Activated T-cell treated with anti-CD3 and anti-CD28 coated beads for 4 hours (primary cell): ENCODE measurements around the gene SLC29A4.

Source experiments
- DNase-seq: peaks from one replicate; pipeline ENCODE4 v3.0.0-alpha.2; 2020

SLC29A4 gene

DNA sequence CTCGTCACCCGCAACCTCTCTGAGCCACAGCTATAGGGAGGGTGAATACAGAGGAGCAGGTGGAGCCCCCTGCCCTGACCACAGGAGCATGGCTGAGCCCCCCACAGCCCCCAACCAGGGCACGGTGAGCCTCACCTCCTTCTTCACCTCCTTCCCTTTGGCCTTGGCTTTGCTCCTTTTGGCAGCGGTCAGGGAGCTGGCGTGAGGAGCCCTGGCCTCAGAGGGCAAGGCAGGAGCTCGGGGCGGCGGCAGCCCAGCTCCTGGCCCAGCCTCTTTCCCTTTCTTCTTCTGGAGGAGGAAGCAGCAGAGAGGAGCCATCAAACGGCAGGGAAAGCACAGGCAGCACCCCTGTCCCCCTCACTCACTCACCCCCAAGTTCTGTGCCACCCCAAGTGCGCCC is 42.2 kb downstream of the SLC29A4 start:
- no peak for DNase-seq

DNA sequence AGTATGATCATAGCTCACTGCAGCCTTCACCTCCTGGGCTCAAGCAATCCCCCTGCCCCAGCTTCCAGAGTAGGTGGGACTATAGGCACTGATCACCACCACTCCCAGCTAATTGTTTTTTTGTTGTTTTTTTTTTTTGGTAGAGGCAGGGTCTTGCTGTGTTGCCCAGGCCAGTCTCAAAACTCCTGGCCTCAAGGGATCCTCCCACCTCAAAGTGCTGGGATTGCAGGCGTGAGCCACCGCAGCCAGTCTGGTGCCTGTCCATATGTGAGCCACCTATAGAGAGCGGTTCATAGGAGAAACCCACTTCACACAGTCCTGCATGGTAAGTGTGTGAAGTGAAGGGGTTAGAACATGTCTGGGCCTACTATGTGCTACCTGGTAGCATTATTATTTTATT is 47.5 kb downstream of the SLC29A4 start:
- no peak for DNase-seq

DNA sequence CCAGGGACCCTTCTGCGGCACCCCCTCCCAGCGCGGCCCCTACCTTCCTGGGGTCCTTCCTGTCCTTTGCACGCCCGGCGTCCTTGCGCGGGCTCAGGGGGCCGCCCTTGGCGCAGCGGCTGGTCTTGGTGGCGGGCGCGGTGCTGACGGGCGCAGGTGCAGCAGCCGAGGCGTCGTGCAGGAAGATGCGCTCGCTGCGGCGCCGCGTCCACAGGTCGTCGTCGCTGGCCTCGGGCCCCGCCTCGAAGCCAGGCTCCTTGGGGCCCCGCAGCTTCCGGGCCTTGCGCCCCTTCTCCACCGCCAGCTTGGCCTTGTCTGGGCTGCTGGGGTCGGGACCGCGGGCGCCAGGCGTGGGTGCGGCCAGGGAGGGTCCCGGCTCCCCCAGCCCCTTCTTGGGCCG is 49.8 kb downstream of the SLC29A4 start:
- DNase-seq, result no peak

DNA sequence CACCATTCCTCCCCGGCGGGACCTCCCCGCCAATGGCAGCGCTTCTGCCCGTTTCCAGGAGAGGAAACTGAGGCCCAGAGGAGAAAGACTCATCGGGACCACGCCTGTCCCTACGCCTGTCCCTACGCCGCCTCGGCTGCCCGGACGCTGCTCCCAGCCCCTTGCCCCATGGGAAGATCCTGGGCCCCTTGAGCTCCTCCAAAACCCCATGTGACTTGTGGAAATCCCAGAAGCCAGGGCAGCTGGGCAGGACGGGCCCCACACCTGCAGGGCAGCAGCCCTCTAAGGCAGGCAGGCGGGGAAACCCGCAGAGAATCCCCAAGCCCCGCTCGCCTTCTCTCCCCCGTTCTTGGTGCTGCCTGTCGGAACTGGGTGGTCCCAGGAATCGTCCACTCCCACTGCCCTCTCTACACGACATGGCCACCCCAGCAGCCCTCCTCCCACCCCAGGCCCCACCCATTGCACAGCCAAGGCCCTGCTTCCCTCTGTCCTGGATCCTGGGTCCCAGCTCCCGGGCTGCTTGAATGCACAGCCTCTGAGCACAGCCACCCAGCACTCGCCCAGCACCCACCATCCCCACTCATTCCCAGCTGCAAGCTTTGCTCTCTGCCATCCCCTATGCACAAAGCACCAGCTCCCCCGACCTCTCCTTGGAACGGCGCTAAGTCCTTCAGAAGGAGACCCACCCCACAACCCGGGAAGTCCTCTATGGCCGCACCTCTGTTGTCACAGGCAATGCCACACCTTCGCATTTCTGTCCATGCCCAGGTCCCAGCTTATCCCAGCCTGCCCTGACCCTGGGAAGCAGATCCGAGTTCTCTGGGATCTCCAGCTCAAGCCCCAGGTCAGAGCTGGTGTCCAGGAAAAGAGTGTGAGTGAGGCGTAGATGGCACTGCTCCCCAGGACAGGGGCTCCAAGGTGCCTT is 50.6 kb downstream of the SLC29A4 start:
- no peak for DNase-seq

DNA sequence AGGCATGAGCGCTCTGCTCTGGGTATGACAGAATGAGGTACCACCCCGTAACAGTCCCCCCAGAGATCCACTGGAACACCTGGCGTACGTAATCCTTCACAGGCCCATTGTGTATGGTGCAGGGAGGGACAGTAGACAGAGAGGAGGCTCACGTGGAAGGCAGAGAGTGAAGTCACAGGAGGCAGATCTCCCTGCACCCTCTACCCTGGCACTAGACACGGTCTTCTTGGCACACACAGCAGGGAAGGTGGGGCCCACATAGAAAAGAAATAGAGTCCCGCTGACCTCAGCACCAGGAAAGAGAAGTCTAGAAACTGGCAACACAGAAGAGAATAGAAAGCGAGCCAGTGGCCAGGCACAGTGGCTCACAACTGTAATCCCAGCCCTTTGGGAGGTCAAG is 51.9 kb downstream of the SLC29A4 start:
- DNase-seq, result no peak

DNA sequence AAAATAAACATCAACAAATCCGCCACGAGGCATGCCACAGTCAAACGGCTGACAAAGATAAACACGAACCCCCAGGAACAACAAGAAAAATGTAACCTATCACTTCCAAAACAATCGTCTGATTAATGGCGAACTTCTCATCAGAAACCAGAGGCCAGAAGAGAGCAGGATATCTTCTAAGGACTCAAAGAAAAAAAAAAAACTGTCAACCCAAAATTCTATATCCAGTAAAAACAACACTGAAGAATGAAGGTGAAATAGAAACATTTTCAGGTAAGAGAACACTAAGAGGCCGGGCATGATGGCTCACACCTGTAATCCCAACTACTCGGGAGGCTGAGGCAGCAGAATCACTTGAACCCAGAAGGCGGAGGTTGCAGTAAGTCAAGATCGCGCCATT is 54.3 kb downstream of the SLC29A4 start:
- no peak for DNase-seq

DNA sequence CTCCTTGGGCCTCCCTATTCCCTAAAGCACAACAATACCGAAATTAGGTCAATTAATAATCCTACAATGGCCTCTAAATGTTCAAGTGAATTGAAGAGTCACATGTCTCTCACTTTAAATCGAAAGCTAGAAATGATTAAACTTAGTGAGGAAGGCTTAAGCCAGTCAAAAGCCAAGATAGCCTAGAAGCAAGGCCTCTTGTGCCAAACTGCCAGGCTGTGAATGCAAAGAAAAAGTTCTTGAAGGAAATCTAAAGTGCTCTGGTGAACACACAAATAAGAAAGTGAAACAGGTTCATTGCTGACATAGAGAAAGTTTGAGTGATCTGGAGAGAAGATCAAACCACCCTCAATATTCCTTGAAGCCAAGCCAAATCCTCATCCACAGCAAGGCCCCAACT is 57.2 kb downstream of the SLC29A4 start:
- no peak for DNase-seq

DNA sequence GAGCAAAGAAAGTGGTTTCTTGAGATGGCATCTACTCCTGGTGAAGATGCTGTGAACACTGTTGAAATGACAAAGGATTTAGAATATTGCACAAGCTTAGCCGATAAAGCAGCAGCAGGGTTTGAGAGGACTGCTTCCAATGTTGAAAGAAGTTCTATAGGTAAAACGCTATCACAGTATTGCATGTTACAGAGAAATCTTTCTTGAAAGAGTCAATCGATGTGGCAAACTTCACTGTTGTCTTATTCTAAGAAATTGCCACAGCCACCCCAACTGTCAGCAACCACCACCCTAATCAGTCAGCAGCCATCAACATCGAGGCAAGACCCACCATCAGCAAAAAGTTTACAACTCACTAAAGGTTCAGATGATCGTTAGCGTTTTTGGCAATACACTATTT is 59.9 kb downstream of the SLC29A4 start:
- DNase-seq, result no peak

DNA sequence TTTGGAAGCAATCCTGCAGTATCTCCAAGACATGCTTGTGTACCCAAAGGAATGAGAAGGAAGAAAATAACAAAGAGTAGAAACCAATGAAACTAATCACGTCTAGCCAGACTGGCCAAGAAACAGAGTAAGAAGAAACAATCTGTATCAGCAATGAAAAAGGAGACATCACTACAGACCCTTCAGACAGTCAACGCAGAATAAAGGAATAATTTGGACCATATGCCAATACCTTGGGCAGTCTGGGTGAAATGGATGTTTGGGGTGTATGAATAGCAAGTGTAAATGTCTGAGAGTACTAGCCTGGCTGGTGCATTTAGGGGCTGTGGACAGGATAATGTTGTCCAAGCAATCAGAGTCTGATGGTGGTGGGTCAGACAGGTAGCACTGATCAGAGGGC is 61.1 kb downstream of the SLC29A4 start:
- DNase-seq, result no peak

DNA sequence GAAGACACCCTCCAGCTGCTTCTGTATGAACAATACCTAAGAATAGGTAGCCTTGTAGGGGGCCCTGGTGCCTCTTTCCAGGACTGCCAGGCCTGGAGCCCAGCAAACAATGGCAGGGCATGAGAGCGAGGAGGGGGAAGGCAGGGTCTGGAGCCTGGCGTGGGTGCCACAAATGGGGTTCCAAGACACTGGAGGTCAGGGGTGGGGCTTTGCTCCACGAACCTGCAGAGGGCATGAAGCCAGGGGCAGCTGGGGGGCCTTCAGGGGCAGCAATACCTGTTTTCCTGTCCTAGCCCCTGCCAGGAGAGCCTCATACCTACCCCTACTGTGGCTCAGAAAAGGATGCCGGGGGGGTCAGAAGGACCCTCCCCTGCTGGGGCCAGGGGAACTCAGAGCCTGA is 61.6 kb downstream of the SLC29A4 start:
- DNase-seq, result no peak

DNA sequence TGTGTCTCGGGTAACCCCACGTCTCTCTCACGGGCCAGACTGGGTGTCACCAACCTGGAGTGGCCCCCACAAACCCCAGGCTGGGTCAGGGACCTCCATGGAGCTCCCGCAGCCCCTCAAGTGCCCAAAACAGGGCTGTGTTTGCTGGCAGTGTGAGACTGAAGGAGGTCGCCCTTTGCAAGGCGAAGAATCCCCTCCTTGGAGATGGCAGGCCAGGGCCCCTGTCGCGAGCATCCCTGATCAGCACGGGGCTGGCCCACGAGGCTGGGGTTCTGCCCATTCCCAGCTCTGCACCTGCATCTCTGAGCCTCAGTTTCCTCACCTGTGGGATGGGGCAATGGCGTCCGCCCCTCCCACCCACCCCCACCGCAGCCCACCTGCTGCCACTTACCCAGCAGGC is 62.4 kb downstream of the SLC29A4 start:
- no peak for DNase-seq

DNA sequence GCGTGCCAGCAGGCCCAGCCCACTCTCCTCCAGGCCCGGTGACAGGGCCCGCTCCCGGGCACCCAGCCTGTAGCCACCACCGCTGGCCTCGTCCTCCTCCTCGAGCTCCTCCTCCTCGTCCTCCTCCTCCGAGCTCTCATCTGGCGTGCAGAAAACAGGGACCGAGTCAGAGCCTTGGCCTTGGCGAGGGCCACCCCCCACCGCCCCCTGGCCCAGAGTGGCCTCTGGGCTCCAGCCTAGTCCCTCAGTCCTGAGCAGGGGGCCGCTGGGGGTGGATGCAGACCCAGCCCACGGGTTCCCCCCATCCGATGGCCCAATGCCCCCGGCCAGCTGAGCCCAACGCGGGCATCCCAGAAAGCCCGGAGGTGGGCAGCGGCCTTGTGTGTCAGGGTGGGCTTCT is 62.9 kb downstream of the SLC29A4 start:
- DNase-seq, result no peak

DNA sequence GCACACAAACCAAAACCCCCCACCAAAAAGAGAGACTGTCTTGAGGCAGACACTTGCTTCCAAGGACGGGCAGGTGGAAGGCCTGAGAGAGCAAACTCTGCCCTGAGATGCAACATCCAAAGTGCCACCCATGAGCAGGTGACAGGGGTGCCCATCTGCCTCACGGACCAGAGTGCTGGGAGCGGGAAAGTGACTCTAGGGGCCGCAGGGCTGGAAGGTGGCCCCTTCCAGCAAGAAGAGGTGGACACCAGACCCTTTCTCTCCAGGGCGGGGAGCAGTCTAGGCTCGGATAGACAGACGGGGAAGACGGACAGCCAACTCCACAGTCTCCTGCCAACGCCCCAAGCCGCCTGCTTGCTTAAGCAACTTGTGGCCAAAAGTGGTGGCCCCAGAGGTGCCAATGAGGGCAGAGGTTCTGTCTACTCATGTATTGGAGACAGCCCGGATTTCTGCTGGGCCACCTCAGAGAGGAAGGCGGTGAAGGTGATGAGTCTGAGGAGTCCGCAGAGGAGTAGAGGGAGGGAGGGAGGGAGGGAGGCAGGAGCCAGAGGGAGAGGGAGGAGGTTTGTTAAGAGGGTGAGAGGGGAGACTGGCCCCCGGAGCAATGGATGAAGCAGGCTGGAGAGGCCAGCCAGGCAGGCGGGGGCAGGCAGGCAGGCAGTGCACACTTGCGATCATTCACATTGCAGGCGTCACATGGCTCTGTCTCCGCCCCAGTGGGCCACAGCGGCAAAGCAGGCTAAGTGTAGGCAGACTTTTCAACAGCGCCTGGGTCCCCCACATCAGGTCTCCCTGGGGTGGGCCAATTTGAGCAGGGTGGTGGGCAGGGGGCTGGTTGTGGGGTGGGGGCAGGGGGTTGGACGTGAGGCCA is 65.6 kb downstream of the SLC29A4 start:
- no peak for DNase-seq

DNA sequence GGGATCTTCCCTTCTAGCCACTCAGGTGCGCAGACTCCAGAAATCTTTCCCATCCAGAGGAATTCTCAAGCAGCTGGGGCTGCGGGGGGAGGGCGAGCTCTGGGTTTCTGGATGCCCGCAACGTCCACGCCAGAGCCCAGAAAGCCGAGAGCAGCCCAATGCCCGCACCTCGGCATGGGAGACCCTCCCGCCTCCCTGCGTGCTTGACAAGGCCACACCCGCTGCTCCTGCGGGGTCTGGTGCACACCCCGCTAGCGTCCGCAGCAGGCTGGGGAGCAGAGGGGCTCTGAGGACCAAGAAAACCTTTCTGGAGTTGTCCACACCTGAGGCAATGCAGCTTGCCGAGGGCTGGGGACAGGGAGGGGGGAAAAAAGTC is 66.2 kb downstream of the SLC29A4 start:
- DNase-seq, result no peak

DNA sequence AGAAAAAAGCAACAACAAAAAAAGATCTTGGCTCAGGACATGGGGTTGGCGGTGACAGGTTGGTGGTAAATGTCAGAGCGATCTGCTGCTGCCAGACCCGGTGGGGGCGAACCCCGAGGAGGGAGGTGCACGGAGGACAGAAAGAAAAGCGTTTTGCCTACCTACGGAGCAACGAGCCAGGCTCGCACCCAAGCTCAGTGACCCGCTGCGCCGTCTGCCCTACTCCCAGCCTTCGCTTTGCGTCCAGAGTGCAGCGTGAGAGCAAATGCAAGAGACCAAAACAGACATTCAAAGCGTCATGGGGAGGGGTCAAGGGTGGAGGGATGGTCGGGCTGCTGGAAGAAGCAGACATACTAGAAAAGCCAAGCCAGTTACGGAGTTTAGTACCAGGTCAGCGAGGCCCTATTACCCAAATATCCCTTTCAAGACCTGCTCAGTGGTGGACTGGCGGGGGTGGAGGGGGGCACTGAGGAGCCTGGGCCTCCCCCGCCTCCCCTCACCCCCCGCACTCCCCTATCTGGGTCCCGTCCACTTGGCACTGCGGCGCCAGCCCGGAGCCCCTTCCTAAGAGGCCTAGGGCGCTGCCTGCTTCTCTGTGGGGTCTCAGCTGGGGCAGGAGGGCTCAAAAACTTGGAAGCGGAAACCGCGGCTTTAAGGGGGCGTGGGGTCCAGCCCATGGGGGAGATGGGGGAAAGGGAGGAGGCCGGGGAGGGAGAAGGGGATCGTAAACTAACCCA is 66.9 kb downstream of the SLC29A4 start:
- DNase-seq, result no peak

DNA sequence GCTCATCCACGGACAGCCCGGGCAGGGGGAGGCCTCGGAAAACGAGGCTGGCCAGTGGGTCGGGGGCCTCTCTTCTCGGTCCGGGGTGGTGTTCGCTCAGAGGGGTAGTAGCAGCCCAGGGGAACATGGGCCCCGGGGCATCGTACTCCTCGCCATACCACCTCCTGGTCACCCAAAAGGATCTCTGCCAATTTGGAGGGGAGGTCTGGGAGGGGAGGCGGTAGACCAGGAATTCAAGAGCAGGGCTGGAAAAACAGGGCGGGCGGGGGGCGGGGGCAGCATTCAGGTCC is 67.4 kb downstream of the SLC29A4 start:
- DNase-seq, result no peak

DNA sequence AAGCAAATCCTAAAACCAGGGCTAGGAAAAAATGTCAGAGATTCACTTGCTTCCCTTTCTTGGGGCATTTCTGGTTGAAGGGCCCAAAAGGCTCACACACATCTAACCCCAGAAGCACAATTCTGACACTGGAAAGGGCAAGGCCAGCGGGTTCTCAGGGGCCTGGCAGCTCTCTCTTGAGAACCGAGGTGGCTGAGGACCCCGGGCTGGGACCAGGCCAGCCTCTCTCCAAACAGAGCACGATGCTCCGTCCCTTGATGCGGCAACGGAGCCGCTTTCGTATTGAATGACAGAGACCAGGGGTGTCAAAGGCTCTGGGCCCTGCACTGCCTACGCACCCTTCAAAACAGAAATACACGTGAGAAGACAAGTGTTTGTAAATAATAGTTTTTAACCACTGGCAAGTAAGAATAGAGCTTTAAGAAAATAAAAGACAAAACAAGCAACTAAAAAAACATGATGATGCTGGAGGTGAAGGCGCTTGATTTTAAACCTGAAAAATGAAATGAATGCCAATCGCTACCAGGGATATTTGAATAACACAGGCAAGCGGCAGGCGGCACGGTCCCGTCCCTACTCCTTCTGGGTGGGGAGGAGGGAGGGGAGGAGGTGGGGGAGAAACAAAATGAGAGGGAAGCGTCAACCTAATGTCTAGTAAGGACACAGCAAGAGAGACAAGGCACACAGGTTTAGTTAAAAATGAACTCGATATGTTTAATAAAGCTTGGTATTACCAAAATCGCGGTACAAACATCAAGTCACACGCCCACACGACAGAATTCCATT is 68.0 kb downstream of the SLC29A4 start:
- DNase-seq, result no peak

DNA sequence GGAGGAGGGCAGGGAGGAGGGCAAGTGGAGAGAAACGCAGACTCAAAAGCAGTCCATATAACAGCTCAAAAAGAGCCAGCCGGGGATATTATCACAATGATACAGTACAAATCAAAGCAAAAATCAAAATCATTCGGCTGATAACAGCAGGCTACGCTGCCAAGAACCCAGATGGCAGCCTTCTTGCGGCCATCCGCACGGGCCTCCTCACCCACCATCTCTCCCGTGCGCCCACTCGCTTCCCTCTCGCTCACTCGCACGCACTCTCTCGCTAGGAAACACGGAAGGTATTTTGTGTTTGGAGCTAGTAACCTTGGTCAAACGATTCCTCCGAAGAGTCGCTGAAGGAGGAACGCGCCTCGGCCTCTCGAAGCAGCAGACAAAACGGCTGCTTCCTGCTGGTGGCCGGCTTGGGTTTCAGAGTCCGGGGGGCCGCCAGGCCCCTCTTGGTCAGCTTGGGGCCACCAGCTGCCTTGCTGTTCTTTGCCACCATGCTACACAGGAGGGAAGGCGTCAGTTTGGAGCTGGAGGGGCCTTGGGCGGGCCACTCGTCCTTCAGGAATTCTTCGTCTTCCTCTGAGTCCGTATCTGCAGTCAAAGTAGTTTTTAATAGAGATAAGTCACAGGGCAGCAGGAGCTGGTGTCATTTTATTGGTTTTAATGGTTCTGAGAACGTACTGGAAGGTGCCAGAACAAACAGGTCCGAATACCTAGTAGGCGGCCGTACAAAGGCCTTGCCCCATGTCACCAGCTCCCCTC is 68.9 kb downstream of the SLC29A4 start:
- DNase-seq, result no peak

DNA sequence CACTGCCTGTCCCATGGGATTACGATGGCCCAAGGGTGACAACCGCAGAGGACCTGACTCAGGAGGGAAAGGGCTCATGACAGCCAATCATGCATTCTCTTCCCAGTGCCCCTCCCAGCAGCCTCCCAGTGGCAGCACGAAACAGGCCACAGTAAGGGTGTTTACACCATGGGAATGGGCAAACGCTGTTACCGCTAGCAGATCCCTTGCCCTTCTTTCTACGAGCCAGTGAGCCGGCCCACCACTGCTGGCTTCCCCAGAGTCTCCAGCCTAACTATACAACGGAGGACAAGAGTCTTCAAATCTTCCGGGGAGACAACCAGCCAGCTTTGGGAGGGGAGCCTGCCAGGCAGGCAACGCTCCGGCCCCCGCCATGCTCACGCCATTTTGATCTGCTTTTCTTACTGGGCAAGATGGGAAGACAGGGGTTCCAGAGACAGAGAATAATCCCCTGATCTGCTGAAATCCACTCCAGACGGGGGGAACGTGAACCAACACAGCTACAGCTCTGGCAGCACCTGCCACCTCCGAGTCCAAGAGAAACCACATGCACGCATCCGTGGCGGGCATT is 69.8 kb downstream of the SLC29A4 start:
- no peak for DNase-seq

DNA sequence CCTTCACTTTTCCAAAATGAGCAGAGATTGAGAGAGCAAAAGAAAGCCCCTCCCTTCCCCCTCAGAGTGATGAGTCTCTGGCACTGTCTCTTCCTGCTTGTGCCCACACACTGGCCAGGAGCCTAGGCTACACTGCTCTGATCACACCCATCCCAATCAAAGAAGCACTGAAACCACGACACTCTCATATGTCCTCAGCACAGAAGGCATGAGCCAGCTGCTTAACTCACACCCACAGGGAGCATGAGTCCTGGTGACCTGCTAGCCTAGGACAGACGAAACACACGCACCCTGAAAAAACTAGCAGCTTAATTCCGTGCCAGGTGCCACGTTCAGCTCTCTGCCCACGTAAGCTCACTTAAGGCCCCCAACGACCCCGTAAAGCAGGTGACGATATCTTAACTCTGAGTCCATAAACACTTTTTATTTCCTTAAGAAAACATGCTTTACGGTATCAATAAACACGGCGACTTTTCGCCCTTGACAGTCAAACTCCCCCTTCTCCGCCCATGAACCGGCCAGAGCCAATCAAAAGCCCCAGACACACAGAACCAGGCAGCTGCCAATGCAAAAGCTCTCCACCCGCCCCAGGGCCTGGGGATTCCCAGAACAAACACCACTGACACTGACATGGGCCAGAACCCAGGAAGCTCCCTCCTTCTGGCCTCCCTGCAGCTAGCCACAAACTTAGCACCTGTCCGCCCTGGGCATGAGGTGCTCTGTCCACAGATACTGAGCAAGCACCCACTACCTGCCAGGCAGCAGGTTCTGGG is 71.9 kb downstream of the SLC29A4 start:
- no peak for DNase-seq
